CD4-positive, alpha-beta T cell treated with Interleukin-17A for 4 hours (primary cell): ENCODE measurements around the gene C8G.

Experiments
- DNase-seq: peaks from one replicate; pipeline ENCODE4 v3.0.0-alpha.2; 2020; ENCODE audit warnings: mixed read lengths

The C8G gene

GRCh38 chr9:136955202-136955942 is 10.3 kb downstream of the C8G start:
- no peak for DNase-seq

- no peak for DNase-seq
Observed at GRCh38 chr9:136955943-136956335, 10.9 kb downstream of the C8G start.

- DNase-seq: no peak
Observed at GRCh38 chr9:136956604-136957003, 11.6 kb downstream of the C8G start.

- DNase-seq: no peak
Observed at GRCh38 chr9:136957461-136957860, 12.4 kb downstream of the C8G start.

GRCh38 chr9:136957901-136958300 is 12.9 kb downstream of the C8G start:
- no peak for DNase-seq

- DNase-seq: no peak
Observed at GRCh38 chr9:136958473-136958872, 13.4 kb downstream of the C8G start.

GRCh38 chr9:136958898-136959850 is 14.1 kb downstream of the C8G start:
- no peak for DNase-seq

GRCh38 chr9:136960212-136960937 is 15.3 kb downstream of the C8G start:
- peak; percentile 34 for DNase-seq

- no peak for DNase-seq
Observed at GRCh38 chr9:136960938-136961275, 15.9 kb downstream of the C8G start.

- DNase-seq: no peak
Observed at GRCh38 chr9:136961279-136962065, 16.4 kb downstream of the C8G start.

- no peak for DNase-seq
Observed at GRCh38 chr9:136962163-136962562, 17.1 kb downstream of the C8G start.

GRCh38 chr9:136962701-136963248 is 17.7 kb downstream of the C8G start:
- no peak for DNase-seq

- no peak for DNase-seq
Observed at GRCh38 chr9:136963341-136963740, 18.3 kb downstream of the C8G start.

- no peak for DNase-seq
Observed at GRCh38 chr9:136963751-136964150, 18.7 kb downstream of the C8G start.

- DNase-seq: no peak
Observed at GRCh38 chr9:136964171-136964689, 19.2 kb downstream of the C8G start.

GRCh38 chr9:136964833-136965422 is 19.9 kb downstream of the C8G start:
- DNase-seq: no peak

- peak; percentile 35 for DNase-seq
Observed at GRCh38 chr9:136965771-136966484, 20.9 kb downstream of the C8G start.

- DNase-seq: no peak
Observed at GRCh38 chr9:136968333-136969127, 23.5 kb downstream of the C8G start.

GRCh38 chr9:136969150-136969549 is 24.1 kb downstream of the C8G start:
- DNase-seq: no peak

GRCh38 chr9:136969774-136970173 is 24.7 kb downstream of the C8G start:
- no peak for DNase-seq
